ENCODE data around the gene VPS39.

The VPS39 gene

DNA sequence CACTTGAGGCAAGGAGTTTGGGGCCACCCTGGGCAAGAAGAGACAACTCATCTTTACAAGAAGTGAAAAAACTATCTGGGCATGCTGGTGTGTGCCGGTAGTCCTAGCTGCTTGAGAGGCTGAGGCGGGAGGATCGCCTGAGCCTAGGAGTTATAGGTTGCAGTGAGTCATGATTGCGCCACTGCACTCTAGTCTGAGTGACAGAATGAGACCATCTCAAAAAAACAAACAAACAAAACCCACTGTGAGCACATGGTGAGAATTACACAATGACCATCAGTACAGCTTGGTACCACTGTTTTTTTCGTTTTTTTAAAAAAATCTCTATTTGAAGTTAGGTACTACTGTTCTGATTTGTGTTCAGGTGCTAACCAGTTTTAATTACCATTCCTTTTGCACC, 13.6 kb downstream of the VPS39 start:
- no peak for DNase-seq

GRCh38 chr15:42193383-42193782, 14.7 kb downstream of the VPS39 start:
- DNase-seq = no peak

DNA sequence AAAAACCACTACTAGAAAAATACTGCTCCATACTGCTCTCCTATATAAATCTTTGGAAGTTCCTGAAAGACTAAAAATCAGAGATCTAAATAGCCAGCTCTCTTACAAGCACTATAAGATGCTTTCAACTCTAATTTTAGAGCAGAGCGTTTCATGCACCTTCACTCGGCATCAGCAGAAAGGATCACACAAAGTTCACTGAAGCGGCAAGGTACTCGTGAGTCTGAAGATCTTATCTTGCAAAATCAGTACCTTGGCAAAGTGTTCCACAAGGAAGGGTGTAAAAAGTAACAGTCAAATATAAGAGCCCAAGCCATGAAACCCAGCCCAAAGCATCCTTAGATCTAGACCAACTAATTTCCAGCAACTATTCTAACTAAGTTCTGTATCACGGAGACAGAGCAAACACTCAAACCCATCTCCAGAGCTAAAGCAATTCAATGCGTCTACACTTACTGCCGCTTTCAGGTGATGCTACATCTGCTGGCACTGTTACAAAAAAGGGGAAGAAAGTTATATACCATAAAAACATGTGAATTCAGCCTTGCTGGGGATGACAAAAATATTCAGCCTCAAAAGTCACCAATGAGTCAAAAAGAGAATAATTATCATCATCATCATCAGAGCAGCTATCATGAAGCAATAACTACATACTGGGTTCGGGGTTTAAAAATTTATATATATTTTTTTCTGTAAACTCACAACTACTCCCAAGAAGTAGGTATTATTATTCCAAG, 16.3 kb downstream of the VPS39 start:
- DNase-seq = no peak

DNA sequence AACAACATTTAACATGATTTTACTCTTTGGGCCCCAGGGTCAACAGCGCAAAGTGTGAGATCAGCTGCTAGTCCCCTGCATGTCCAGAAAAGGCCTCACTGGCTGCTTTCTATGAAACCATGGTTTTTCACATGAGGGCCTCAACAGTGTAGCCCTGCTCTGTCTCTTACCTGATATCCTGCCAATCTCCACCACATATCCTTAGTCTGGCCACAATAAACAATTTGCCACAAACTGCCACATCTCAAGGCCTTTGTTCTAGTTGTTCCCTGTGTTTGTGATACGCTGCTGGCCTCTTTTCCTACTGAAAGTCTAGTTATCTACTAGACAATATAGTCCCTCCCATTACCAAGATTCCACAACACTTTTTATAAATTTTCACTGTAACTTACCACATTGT, 17.7 kb downstream of the VPS39 start:
- no peak for DNase-seq

- no peak for DNase-seq
Observed at GRCh38 chr15:42185801-42186200, 22.3 kb downstream of the VPS39 start.

- DNase-seq = no peak
Observed at GRCh38 chr15:42184736-42185135, 23.4 kb downstream of the VPS39 start.

GRCh38 chr15:42184296-42184695, 23.8 kb downstream of the VPS39 start:
- DNase-seq = no peak

DNA sequence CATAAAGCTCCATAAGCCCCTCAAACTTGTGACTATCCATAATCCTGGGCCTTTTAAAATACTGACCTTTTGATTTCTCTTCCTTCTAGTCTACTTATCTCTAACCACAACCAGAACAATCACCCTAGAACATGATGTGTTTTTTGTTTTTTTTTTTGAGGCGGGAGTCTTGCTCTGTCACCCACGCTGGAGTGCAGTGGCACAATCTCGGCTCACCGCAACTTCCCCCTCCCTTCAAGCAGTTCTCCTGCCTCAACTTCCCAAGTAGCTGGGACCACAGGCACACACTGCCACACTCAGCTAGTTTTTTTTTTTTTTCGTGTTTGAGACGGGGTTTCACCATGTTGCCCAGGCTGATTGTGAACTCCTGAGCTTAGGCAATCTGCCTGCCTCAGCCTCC, 25.1 kb downstream of the VPS39 start:
- no peak for DNase-seq

DNA sequence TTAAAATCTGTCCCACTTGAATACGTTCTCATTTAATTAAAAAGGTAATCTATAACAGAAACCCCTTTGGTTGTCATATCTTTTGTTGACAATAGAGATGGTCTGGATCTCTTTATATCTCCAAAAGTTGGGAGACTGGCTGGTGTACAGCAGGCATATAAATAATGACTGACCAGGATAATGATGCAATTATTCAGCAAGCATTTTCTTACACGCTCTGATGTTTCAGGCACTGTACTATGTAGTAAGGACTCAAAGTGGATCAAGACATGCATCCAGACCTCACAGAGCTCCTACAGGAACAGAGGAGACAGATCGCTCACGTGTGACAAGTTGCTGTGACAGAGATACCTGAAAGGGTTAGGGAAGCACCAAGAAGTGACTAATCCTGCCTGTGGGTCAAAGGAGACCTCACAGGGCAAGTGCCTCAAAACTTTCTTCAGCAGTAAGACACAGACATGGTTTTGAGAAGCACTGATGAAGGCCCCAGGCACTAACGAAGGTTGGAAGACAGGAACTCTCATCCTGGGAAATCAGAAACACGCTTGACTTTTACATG, 25.7 kb downstream of the VPS39 start:
- no peak for DNase-seq

- DNase-seq = no peak
Observed at GRCh38 chr15:42178056-42178455, 30.0 kb downstream of the VPS39 start.

GRCh38 chr15:42175671-42176070, 32.4 kb downstream of the VPS39 start:
- DNase-seq = no peak

DNA sequence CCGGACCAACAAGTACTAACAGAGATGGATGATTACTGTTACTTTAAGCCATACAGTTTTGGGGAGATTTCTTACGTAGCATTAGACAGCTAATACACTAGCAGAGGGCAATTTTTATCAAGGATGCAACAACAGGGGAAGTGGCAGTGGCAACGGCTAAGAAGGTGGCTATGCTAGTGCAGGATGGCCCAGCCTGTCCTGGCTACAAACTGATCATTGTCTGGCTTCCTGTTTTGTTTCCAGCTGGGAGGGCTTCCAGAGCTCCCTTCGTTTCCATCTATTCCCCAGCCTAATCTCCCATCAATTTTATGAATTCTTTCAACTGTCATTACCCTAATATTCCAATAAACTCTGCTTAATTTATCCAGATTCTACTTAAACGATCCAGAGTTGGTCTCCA, 35.6 kb downstream of the VPS39 start:
- DNase-seq = no peak

- DNase-seq = no peak
Observed at GRCh38 chr15:42171795-42172194, 36.3 kb downstream of the VPS39 start.

DNA sequence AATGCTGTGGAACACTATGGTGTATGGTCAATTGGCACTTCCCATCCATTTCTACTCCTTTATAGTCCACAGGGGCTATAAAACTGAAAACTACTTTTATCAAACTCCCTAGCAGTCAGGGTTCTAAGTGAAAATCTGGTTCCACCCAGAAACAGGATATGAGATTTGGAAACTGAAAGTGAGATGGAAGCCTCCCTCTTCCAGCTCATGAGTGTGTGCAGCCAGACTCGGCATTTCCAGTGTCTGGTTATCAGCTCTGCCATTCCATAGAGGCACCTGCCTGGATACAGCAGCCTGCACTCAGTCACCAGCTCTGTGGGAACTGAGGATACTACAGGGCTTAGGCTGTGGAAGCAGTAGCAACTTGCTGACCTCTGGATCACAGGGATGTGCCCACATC, 37.0 kb downstream of the VPS39 start:
- DNase-seq = no peak

GRCh38 chr15:42166225-42166940, 41.7 kb downstream of the VPS39 start:
- no peak for DNase-seq

DNA sequence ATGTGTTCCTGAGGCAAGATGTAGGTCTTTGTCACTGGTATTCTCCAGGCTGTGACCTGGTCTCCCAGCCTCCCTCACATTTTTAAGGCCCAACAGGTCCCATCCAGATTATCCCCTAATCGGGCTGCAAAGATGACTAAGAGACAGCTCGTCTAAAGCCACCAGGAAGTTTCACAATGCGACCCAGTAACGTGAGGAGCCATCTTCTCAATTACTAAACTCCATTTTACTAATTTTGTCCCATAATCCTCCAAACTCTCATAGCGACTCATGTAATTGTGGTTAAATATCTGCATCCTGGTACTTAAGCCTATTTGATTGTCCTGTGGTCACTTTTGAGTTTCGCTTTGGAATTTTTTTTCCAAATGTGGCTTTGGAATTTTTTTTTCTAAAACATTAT, 43.0 kb downstream of the VPS39 start:
- no peak for DNase-seq

- no peak for DNase-seq
Observed at GRCh38 chr15:42163947-42164550, 44.1 kb downstream of the VPS39 start.

GRCh38 chr15:42163291-42163690, 44.8 kb downstream of the VPS39 start:
- DNase-seq = no peak

GRCh38 chr15:42160136-42160535, 48.0 kb downstream of the VPS39 start:
- DNase-seq = no peak

DNA sequence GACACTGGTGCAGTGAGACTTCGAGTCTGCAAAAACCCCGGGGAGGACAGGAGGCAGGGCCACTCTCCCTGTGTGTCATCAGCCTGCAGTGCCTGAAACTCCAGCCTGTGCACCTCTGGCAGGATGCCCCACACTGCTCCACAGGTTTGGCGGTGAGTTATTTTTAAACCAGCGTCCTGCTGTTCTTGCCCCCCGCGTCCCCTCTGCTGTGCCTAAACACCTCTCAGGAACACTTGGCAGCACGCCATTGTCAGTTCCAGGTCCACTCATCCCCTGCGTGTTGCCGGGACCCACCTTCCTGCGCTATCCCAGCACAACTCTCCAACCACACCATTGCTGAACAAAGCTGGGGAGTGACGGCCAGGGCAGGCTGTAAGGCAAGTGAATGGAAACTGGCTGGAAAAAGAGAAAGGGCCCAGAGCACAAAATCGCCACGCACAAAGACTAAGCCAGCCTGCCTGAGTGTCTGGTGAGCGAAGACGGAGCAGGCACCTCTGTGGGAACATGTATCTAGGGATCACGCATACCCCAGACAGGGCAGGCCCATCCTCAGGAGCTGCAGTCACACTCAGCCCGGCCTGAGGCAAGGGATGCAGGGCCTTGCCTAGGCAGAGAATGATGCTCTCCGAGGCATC, 48.6 kb downstream of the VPS39 start:
- no peak for DNase-seq

DNA sequence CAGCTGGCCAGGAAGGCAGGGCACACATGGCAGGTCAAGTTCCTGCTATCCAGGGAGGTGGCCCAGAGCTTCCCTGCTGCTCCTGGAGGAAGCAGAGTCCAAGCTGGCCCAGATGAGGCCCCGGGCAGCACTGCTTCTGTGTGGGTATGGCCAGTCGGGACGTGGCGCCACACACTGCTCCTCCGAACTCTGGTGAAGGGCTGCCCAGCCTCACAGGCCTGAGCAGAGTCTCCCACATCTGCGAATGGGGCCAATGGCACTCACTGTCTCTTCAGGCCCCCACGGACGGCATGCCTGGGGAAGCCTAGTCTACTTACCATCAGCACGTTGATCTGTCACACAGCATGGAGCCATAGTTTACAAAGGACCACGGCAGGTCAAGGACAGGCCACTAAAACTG, 49.2 kb downstream of the VPS39 start:
- no peak for DNase-seq

DNA sequence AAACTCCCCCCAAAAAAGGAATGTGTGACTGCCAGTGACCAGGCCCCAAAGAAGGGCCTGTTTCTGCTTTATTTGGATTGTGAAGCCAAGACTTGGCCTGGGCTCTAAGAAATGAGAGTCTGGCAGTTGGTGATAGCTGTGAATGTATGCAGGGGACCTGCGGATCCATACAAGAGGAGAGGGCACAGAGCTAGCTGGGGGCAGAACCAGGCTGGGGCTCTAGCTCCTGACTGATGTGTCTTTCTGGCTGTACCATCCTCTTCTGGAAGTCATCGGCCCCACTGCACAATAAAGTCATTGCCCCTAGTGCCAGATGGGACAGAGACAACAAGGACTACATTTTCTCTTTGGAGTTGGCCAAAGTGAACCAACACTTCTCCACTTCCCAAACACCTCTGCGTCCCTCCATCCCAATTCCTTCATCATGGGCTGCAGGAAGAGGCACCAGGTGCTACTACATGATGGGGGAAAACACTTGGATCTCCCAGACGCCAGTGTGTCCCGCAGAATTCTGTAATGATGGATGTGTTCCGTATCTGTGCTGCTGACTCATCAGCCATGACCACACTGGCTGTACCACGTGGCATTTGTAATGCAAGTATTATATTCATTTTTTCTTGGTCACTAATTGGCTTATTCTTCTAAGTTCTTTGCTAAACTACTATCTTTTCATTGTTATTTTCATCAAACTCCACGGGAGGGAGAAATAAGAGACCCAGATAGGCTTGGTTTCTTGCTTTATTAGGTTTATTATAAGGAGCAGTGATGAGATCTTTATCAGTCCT, 49.9 kb downstream of the VPS39 start:
- no peak for DNase-seq

DNA sequence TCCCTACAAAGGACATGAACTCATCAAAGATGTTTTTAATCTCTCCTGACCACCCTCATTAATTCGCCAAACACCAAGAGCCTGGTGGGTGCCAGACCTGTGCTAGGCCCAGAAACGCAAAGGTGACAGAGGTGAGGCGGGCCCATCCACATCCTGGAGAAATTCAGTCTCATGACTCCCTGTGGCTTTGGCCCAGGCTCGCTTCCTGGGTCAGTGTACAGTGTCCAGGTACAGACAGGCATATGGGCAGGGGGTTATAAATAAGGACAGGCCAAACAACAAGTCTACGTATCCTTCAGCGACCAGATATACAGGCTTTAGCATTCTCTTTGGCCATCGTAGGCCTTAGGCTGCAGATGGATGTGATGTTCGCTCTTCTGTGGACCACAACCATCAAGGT, 50.7 kb downstream of the VPS39 start:
- DNase-seq = no peak
